ENCODE measurements around the gene BCAS2.
"Not testable (repeated sequence)": the region's sequence is repeated elsewhere in the genome, so short reads cannot be mapped to it uniquely, and the experiment has no call there.

Gene BCAS2

GRCh38 chr1:114581335-114582287 lies at the start of gene BCAS2:
Gene BCAS2, minus strand, starts transcription at chr1:114581615. Its CDS starts 24 bp downstream, at chr1:114581591.
- peak; percentile 62 to 86 (median 86) for DNase-seq (ENCODE audit: low read depth in 2 of 3, low spot score in 2 of 3)

GRCh38 chr1:114627107-114627506 lies 45.7 kb upstream of the BCAS2 start:
- DNase-seq (ENCODE audit: low read depth in 2 of 3, low spot score in 2 of 3), result no peak

- no peak for DNase-seq (ENCODE audit: low read depth in 2 of 3, low spot score in 2 of 3)
These were observed 41.9 kb upstream of the BCAS2 start for GRCh38 chr1:114623364-114623763.

DNA sequence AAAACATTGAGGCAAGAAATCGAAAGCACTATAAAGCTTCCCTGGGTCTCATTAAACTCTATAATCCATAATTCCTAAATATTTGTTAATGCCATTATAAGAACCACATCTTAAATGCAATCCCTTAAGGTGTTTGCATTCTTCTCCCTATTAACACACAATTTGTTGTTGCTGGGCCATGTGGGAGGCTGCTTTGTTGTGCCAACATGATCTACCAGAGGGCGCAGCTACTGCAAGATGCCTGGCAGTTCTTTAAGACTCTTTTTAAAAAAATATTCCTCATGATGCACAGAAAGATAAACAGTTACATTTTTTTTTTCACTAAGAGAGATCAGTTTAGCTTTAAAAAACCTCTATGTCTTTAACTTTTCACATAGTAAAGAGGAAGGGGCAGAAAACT lies 39.0 kb upstream of the BCAS2 start:
- no peak for DNase-seq (ENCODE audit: low read depth in 2 of 3, low spot score in 2 of 3)

GRCh38 chr1:114618606-114619005 lies 37.2 kb upstream of the BCAS2 start:
- DNase-seq (ENCODE audit: low read depth in 2 of 3, low spot score in 2 of 3), result no peak

- DNase-seq (ENCODE audit: low read depth in 2 of 3, low spot score in 2 of 3), result no peak
These were observed 29.3 kb upstream of the BCAS2 start for GRCh38 chr1:114610546-114611245.

GRCh38 chr1:114609826-114610225 lies 28.4 kb upstream of the BCAS2 start:
- DNase-seq (ENCODE audit: low read depth in 2 of 3, low spot score in 2 of 3), result no peak

- DNase-seq (ENCODE audit: low read depth in 2 of 3, low spot score in 2 of 3), result no peak
These were observed 27.6 kb upstream of the BCAS2 start for GRCh38 chr1:114609026-114609425.

DNA sequence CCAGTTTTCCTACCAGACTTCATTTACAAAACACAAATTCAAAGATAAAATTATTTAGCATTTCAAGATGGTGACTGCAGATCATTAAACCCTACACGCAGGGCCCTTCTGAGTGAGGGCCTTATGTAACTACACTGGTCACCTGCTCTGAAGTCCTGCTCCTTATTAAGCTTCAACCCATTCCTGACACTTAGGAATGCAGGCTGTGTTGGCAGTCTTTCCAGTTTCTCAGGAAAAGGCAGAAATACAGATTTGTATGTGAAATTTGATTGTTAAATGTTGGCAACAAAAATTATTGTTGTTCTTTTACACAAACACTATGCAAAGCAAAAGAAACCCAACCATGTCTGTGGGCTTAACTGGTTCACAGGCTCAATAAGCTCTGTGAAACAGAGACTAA lies 25.8 kb upstream of the BCAS2 start:
- DNase-seq (ENCODE audit: low read depth in 2 of 3, low spot score in 2 of 3), result no peak

DNA sequence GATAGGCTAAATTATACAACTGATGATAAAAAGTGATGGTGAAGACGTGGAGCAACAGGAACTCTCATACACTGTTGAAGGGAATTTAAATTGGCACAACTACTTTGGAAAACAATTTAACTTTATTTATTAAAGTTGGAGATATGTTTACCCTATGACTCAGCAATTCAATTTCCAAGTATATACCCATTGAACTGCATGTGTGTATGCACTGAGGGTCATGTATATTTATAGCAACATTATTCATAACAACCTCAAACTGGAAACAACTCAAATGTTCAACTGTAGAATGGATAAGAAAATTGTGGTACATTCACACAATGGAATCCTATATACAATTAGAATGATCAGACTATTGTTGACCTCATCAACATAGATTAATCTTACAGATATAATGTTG lies 16.5 kb upstream of the BCAS2 start:
- DNase-seq (ENCODE audit: low read depth in 2 of 3, low spot score in 2 of 3), result no peak

- DNase-seq (ENCODE audit: low read depth in 2 of 3, low spot score in 2 of 3), result no peak
These were observed 14.2 kb upstream of the BCAS2 start for GRCh38 chr1:114595602-114596001.

- no peak for DNase-seq (ENCODE audit: low read depth in 2 of 3, low spot score in 2 of 3)
These were observed 12.6 kb upstream of the BCAS2 start for GRCh38 chr1:114594046-114594445.

DNA sequence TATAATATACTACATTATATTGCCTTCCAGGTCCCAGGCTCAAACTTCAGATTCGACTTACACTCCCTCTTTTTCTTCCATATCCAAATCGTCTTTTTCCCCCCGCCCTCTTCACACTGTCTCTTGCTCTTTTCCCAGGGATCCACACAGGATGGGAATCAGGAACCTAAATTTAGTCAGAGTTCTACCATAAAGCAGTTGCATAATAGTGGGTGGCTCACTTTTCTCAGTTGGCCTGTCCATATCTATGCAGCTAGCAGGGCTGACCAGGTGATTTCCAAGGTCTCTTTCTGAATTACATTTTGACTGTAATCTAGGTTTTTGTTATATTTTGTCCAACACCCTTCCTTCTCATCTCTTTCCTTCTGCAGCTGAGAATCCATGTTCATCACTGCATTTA lies 7.7 kb upstream of the BCAS2 start:
- no peak for DNase-seq (ENCODE audit: low read depth in 2 of 3, low spot score in 2 of 3)

- no peak for DNase-seq (ENCODE audit: low read depth in 2 of 3, low spot score in 2 of 3)
These were observed 6.8 kb upstream of the BCAS2 start for GRCh38 chr1:114588196-114588689.

DNA sequence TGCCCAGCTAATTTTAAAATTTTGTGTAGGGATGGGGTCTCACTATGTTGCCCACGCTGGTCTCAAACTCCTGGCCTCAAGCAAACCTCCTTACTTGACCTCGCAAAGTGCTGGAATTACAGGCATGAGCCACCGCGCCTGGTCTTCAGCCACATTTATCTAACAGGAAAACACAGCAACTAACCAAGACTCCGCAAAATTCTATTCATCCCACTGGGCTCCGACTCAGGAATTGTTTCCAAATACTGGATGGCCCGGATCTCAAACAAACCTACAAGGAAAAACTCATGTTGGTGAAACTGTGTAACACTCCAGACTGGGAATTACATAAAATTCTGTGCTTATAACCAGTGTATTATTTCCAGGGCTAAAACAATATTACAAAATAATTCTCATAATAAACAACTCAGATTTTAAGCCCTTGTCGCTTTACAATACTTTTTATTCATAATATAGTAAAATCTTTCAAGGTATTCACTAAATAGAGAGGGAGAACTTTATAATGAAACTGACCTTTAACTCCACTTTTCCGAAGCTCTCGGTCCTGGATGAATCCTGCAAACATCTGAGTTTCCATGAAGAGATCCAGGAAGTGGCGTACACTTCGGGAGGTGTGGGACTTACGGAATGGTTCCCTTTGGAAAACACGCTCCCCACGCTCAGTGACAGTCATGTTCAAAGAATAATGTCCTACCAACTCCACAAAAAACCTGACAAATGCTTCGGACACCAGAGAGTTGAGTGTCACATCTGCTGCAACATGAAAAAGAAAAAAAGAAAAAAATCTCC lies 6.0 kb upstream of the BCAS2 start:
- DNase-seq (ENCODE audit: low read depth in 2 of 3, low spot score in 2 of 3), result no peak

GRCh38 chr1:114586513-114587047 lies 5.2 kb upstream of the BCAS2 start:
- DNase-seq (ENCODE audit: low read depth in 2 of 3, low spot score in 2 of 3), result no peak

DNA sequence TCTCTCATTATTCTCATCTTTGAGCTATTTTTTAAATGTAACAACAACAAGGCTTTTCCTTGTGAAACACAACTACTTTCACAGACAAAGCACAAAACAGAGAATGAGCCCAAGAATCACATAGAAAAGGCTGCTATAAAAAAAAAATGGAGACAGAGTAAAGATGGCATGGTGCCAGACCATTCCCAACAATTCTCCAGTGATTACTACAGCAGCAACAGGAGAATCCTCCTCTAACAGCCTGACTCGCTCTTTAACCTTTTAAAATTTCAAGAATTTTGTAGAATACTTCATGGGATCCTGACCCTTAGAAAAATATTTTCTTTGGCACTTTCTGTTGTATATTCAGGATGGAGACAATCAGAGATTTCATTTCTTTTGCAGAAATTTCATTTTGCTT lies 3.8 kb upstream of the BCAS2 start:
- DNase-seq (ENCODE audit: low read depth in 2 of 3, low spot score in 2 of 3), result no peak

DNA sequence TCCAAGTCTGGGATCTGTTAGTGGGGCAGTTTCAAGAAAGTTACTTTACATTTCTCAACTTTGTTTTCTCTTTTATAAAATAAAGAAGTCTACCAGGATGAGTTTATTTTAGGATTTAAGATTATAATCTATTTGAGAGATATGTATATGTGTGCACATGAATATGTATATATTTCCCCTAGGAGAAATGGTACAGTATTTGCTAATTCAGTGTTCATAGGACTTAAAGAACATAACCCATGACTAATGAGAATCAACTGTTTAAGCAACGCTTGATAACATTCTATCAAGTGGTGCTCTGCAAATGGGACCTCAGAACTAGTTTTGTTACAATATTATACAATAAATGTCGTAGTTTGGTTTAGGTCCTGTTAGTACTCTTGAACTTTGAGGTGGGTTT lies 7.0 kb downstream of the BCAS2 start:
- no peak for DNase-seq (ENCODE audit: low read depth in 2 of 3, low spot score in 2 of 3)

GRCh38 chr1:114564141-114564540 lies 17.3 kb downstream of the BCAS2 start:
- DNase-seq (ENCODE audit: low read depth in 2 of 3, low spot score in 2 of 3), result no peak

- not testable (repeated sequence) for DNase-seq (ENCODE audit: low read depth in 2 of 3, low spot score in 2 of 3)
These were observed 18.4 kb downstream of the BCAS2 start for GRCh38 chr1:114562978-114563510.

GRCh38 chr1:114561333-114561732 lies 20.1 kb downstream of the BCAS2 start:
- no peak for DNase-seq (ENCODE audit: low read depth in 2 of 3, low spot score in 2 of 3)

Data from activated CD8-positive, alpha-beta memory T cell treated with anti-CD3 and anti-CD28 coated beads for 48 hours (primary cell).